ENCODE measurements around the gene EIF4E2.

GRCh38 chr2:232522623-232523401 is 27.7 kb upstream of the EIF4E2 start:
- no peak for TF ChIP-seq CTCF (IDR thresholded peaks at IDR 0.05; ENCODE audit: low read depth, low read length)
- TF ChIP-seq POLR2A (IDR thresholded peaks at IDR 0.05; ENCODE audit: extremely low read depth, insufficient read length), result no peak

Measured in NB4 (cell line).